HG03469 (cell line): ENCODE data around the gene MACROH2A1.

ENCODE experiments used
- ATAC-seq: cut with Tn5 transposase; IDR thresholded peaks from one replicate; pipeline ENCODE4 v1.9.1; 2021; ENCODE audit warnings: mild to moderate bottlenecking, moderate library complexity, moderate number of reproducible peaks; ENCODE audit not compliant: unreplicated experiment

MACROH2A1 gene

GRCh38 chr5:135398160-135398854 lies 724 bp downstream of the MACROH2A1 start:
- no peak for ATAC-seq

- ATAC-seq = no peak
Observed at GRCh38 chr5:135397084-135397483, 1.9 kb downstream of the MACROH2A1 start.

GRCh38 chr5:135396459-135397055 lies 2.5 kb downstream of the MACROH2A1 start:
- no peak for ATAC-seq

GRCh38 chr5:135395866-135396265 lies 3.2 kb downstream of the MACROH2A1 start:
- no peak for ATAC-seq

GRCh38 chr5:135395451-135395850 lies 3.6 kb downstream of the MACROH2A1 start:
- ATAC-seq = no peak

- ATAC-seq = no peak
Observed at GRCh38 chr5:135394095-135394494, 4.9 kb downstream of the MACROH2A1 start.

- ATAC-seq = no peak
Observed at GRCh38 chr5:135393691-135394090, 5.3 kb downstream of the MACROH2A1 start.

- no peak for ATAC-seq
Observed at GRCh38 chr5:135393229-135393628, 5.8 kb downstream of the MACROH2A1 start.

- no peak for ATAC-seq
Observed at GRCh38 chr5:135392256-135392655, 6.8 kb downstream of the MACROH2A1 start.

GRCh38 chr5:135391869-135392255 lies 7.2 kb downstream of the MACROH2A1 start:
- no peak for ATAC-seq

- ATAC-seq = no peak
Observed at GRCh38 chr5:135391116-135391868, 7.7 kb downstream of the MACROH2A1 start.

- ATAC-seq = no peak
Observed at GRCh38 chr5:135388860-135389435, 10.1 kb downstream of the MACROH2A1 start.

- ATAC-seq = no peak
Observed at GRCh38 chr5:135387629-135387960, 11.4 kb downstream of the MACROH2A1 start.

GRCh38 chr5:135386886-135387628 lies 12.0 kb downstream of the MACROH2A1 start:
- no peak for ATAC-seq

GRCh38 chr5:135386096-135386495 lies 12.9 kb downstream of the MACROH2A1 start:
- no peak for ATAC-seq

GRCh38 chr5:135385576-135385975 lies 13.5 kb downstream of the MACROH2A1 start:
- ATAC-seq = no peak

GRCh38 chr5:135384898-135385297 lies 14.1 kb downstream of the MACROH2A1 start:
- no peak for ATAC-seq

- ATAC-seq = no peak
Observed at GRCh38 chr5:135383803-135384495, 15.1 kb downstream of the MACROH2A1 start.

GRCh38 chr5:135382981-135383380 lies 16.1 kb downstream of the MACROH2A1 start:
- no peak for ATAC-seq

- no peak for ATAC-seq
Observed at GRCh38 chr5:135382106-135382790, 16.8 kb downstream of the MACROH2A1 start.
